Left ventricle myocardium inferior (tissue), 1 donor: ENCODE measurements around the gene CNIH2. TPM values are rescaled to one million over a fixed set of nuclear protein-coding genes. Genes with fewer than 3 reads are reported as not detected.

Source experiments
- DNase-seq: peaks from one replicate; pipeline ENCODE4 v3.0.0-alpha.2; 2020
- H3K27ac ChIP-seq: fragments of 200-600 bp; replicated peaks from 2 replicates; pipeline ENCODE4 v1.8.0; 2021
- H3K27me3 ChIP-seq: fragments of 200-600 bp; 2 replicates; pipeline ENCODE4 v1.8.0; 2021; ENCODE audit warnings: low read depth
- H3K36me3 ChIP-seq: fragments of 200-600 bp; 2 replicates; pipeline ENCODE4 v1.8.0; 2021
- H3K4me1 ChIP-seq: fragments of 200-600 bp; 2 replicates; pipeline ENCODE4 v1.8.0; 2021
- H3K4me3 ChIP-seq: fragments of 200-600 bp; 2 replicates; pipeline ENCODE4 v1.8.0; 2021; ENCODE audit warnings: mild to moderate bottlenecking, moderate library complexity
- H3K9me3 ChIP-seq: fragments of 200-600 bp; replicated peaks from 2 replicates; pipeline ENCODE4 v1.8.0; 2021
- intact Hi-C: fragments of 100-400 bp; cut with micrococcal nuclease; formaldehyde crosslinking; loops from one replicate; pipeline ENCODE4 v1.11.0; 2022
- total RNA-seq: library from RNA; stranded (reverse); fragmentation: NEBNext Ultra II Directional; extraction: Animal tissue kit (Norgen Biotek cat#: 25700); gene quantifications from one replicate; pipeline ENCODE4 v1.2.1, GENCODE V29; 2021
- TF ChIP-seq, protein P1 (sequence below): fragments of 200-600 bp; IDR thresholded peaks from 2 replicates; pipeline ENCODE4 v1.8.0; 2021; ENCODE audit warnings: antibody characterized with exemption, mild to moderate bottlenecking, borderline replicate concordance
- donor health status: DM: no; HTN: yes; CAD: no; lungs with severe emphysema.

The CNIH2 gene
- total RNA-seq, 1 donor from 2014 or later, result not detected

DNA sequence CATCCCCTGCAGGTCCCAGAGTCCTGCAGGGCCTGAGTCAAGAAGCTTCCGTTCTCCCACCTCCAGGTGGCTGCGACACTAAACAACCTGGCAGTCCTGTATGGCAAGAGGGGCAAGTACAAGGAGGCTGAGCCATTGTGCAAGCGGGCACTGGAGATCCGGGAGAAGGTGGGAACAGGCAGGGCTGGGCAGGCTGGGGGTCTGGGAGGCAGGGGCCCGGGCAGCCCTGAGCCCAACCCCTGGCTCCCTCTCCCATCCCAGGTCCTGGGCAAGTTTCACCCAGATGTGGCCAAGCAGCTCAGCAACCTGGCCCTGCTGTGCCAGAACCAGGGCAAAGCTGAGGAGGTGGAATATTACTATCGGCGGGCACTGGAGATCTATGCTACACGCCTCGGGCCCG lies 14.2 kb upstream of the CNIH2 start:
- H3K27ac ChIP-seq, result no peak overlapping the region
- H3K9me3 ChIP-seq, result no peaks in the 10 kb centered on the region
- intact Hi-C loops, result no loop called here
- DNase-seq, result no peak
- H3K36me3 ChIP-seq, result peaks cover 48% of the 10 kb centered on the region
- TF ChIP-seq, protein P1, sequence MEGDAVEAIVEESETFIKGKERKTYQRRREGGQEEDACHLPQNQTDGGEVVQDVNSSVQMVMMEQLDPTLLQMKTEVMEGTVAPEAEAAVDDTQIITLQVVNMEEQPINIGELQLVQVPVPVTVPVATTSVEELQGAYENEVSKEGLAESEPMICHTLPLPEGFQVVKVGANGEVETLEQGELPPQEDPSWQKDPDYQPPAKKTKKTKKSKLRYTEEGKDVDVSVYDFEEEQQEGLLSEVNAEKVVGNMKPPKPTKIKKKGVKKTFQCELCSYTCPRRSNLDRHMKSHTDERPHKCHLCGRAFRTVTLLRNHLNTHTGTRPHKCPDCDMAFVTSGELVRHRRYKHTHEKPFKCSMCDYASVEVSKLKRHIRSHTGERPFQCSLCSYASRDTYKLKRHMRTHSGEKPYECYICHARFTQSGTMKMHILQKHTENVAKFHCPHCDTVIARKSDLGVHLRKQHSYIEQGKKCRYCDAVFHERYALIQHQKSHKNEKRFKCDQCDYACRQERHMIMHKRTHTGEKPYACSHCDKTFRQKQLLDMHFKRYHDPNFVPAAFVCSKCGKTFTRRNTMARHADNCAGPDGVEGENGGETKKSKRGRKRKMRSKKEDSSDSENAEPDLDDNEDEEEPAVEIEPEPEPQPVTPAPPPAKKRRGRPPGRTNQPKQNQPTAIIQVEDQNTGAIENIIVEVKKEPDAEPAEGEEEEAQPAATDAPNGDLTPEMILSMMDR, result no peak
- no peaks in the 10 kb centered on the region for H3K27me3 ChIP-seq
- peaks cover 24% of the 10 kb centered on the region for H3K4me1 ChIP-seq
- no peak overlapping the region for H3K4me3 ChIP-seq

- H3K27me3 ChIP-seq, result no peaks in the 10 kb centered on the region
- H3K4me3 ChIP-seq, result no peak overlapping the region
- H3K27ac ChIP-seq, result no peak overlapping the region
- H3K4me1 ChIP-seq, result peaks cover 28% of the 10 kb centered on the region
- DNase-seq, result no peak
- intact Hi-C loops, result no loop called here
- H3K9me3 ChIP-seq, result no peaks in the 10 kb centered on the region
- TF ChIP-seq, protein P1, result no peak
- H3K36me3 ChIP-seq, result peaks cover 48% of the 10 kb centered on the region
These were observed 13.6 kb upstream of the CNIH2 start for GRCh38 chr11:66264383-66264782.

DNA sequence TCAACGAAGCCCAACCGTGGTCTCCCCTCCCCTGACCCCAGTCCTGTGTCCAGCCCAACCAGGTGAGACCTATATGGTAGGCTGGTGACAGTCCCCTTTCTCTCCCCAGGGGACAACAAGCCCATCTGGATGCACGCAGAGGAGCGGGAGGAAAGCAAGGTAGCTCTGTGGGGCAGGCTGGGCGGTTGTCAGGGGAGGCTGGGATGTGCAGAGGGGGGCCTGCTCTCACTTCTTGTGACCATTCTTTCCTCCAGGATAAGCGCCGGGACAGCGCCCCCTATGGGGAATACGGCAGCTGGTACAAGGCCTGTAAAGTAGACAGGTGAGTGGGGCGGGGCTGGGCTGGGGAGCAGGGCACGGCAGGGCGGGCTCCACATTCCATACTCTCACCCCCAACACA lies 13.1 kb upstream of the CNIH2 start:
- TF ChIP-seq, protein P1, result no peak
- Histone ChIP-seq H3K4me1 (peaks cover 33% of the 10 kb centered on the region), H3K36me3 (peaks cover 46% of the 10 kb centered on the region), H3K27me3 (no peaks in the 10 kb centered on the region), H3K9me3 (no peaks in the 10 kb centered on the region), H3K4me3 (no peak overlapping the region), H3K27ac (no peak overlapping the region)
- no peak for DNase-seq
- intact Hi-C loops, result no loop called here

- Histone ChIP-seq H3K9me3 (no peaks in the 10 kb centered on the region), H3K4me1 (peaks cover 42% of the 10 kb centered on the region), H3K4me3 (no peak overlapping the region), H3K27ac (no peak overlapping the region), H3K27me3 (no peaks in the 10 kb centered on the region), H3K36me3 (peaks cover 38% of the 10 kb centered on the region)
- TF ChIP-seq, protein P1, result no peak
- no peak for DNase-seq
- intact Hi-C loops, result no loop called here
These were observed 12.2 kb upstream of the CNIH2 start for GRCh38 chr11:66265531-66266377.

DNA sequence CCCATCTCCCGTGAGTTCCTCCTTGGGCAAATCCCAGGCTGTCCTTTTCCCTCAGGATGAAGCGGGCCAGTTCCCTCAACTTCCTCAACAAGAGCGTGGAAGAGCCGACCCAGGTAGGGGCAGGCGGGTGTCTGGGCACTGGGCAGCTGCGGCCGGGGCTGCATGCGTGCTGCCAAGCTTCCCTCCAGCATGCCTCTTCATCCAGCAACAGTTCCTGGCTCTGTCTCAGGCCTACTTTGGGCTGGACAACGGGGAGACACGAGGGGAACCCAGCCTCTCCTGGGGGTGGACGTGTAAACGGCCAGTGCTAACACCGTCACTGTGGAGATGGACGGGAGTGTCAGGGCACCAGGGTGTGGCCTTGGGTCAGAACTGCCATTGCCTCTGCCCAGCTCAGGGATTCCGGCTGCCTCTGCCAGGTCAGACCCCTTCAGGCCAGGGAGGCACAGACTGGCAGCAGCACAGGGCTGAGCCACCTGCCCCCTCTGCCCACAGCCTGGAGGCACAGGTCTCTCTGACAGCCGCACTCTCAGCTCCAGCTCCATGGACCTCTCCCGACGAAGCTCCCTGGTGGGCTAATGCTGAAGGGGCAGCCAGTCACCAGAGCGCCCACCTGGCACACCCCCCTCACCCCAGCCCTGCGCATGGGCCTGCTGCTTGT lies 11.5 kb upstream of the CNIH2 start:
- Histone ChIP-seq H3K36me3 (peaks cover 37% of the 10 kb centered on the region), H3K27ac (peak overlapping the region; percentile 98), H3K4me3 (peak overlapping the region; percentile 90), H3K27me3 (no peaks in the 10 kb centered on the region), H3K4me1 (peaks cover 48% of the 10 kb centered on the region), H3K9me3 (no peaks in the 10 kb centered on the region)
- no peak for DNase-seq
- intact Hi-C loops, result no loop called here
- TF ChIP-seq, protein P1, result no peak
